ENCODE results near the gene ZP1.
A peak's percentile ranks its signal among the peaks of the same experiment; 100 is the strongest.

ZP1 gene

GRCh38 chr11:60858731-60859464, 8.4 kb upstream of the ZP1 start:
- Histone ChIP-seq H3K4me3 (ENCODE audit: low read length) (no peak overlapping the region), H3K4me2 (ENCODE audit: low read length) (peak overlapping the region; percentile 5; the same call in 1 of the 2 replicates), H4K20me1 (ENCODE audit: control insufficient read depth, insufficient read depth, low read depth, low read length) (no peaks in the 10 kb centered on the region), H3K27me3 (ENCODE audit: control insufficient read depth, low read length) (no peaks in the 10 kb centered on the region; the same call in 1 of the 2 replicates), H3K9me3 (ENCODE audit: control insufficient read depth, insufficient read depth, low read length) (no peaks in the 10 kb centered on the region), H3F3A (ENCODE audit: control insufficient read depth, insufficient read depth) (no peaks in the 10 kb centered on the region), H3K9me2 (replicated peaks; ENCODE audit: control insufficient read depth, low read length) (no peaks in the 10 kb centered on the region), H3K36me3 (ENCODE audit: control insufficient read depth, low read length) (no peaks in the 10 kb centered on the region), H3K4me1 (ENCODE audit: control insufficient read depth, low read length) (peaks cover 13% of the 10 kb centered on the region), H3K27ac (ENCODE audit: low read depth, low read length) (no peak overlapping the region), H3K79me2 (ENCODE audit: control insufficient read depth, low read length) (no peaks in the 10 kb centered on the region)
- no peak for TF ChIP-seq CTCF (IDR thresholded peaks at IDR 0.05; ENCODE audit: low read depth, low read length, poor library complexity, severe bottlenecking)
- no peak for TF ChIP-seq EZH2phosphoT487 (IDR thresholded peaks at IDR 0.05; ENCODE audit: borderline replicate concordance, low read length)

- H3F3A ChIP-seq (ENCODE audit: control insufficient read depth, insufficient read depth), result no peaks in the 10 kb centered on the region
- no peaks in the 10 kb centered on the region for H3K9me3 ChIP-seq (ENCODE audit: control insufficient read depth, insufficient read depth, low read length)
- no peak overlapping the region for H3K27ac ChIP-seq (ENCODE audit: low read depth, low read length)
- no peak overlapping the region for H3K4me2 ChIP-seq (ENCODE audit: low read length)
- no peaks in the 10 kb centered on the region for H3K9me2 ChIP-seq (replicated peaks; ENCODE audit: control insufficient read depth, low read length)
- no peaks in the 10 kb centered on the region for H3K79me2 ChIP-seq (ENCODE audit: control insufficient read depth, low read length)
- H3K36me3 ChIP-seq (ENCODE audit: control insufficient read depth, low read length), result no peaks in the 10 kb centered on the region
- H3K27me3 ChIP-seq (ENCODE audit: control insufficient read depth, low read length), result no peaks in the 10 kb centered on the region; the same call in 1 of the 2 replicates
- H3K4me1 ChIP-seq (ENCODE audit: control insufficient read depth, low read length), result peaks cover 13% of the 10 kb centered on the region
- H3K4me3 ChIP-seq (ENCODE audit: low read length), result no peak overlapping the region
- TF ChIP-seq EZH2phosphoT487 (IDR thresholded peaks at IDR 0.05; ENCODE audit: borderline replicate concordance, low read length) (no peak), CTCF (IDR thresholded peaks at IDR 0.05; ENCODE audit: low read depth, low read length, poor library complexity, severe bottlenecking) (no peak)
- H4K20me1 ChIP-seq (ENCODE audit: control insufficient read depth, insufficient read depth, low read depth, low read length), result no peaks in the 10 kb centered on the region
Measured at GRCh38 chr11:60859616-60860250, 7.6 kb upstream of the ZP1 start.

GRCh38 chr11:60860943-60861342, 6.4 kb upstream of the ZP1 start:
- H3F3A ChIP-seq (ENCODE audit: control insufficient read depth, insufficient read depth), result no peaks in the 10 kb centered on the region
- no peak for TF ChIP-seq CTCF (IDR thresholded peaks at IDR 0.05; ENCODE audit: low read depth, low read length, poor library complexity, severe bottlenecking)
- no peak for TF ChIP-seq EZH2phosphoT487 (IDR thresholded peaks at IDR 0.05; ENCODE audit: borderline replicate concordance, low read length)
- H3K27ac ChIP-seq (ENCODE audit: low read depth, low read length), result no peak overlapping the region
- no peaks in the 10 kb centered on the region for H3K79me2 ChIP-seq (ENCODE audit: control insufficient read depth, low read length)
- H3K4me2 ChIP-seq (ENCODE audit: low read length), result no peak overlapping the region
- H3K27me3 ChIP-seq (ENCODE audit: control insufficient read depth, low read length), result no peaks in the 10 kb centered on the region; the same call in 1 of the 2 replicates
- no peaks in the 10 kb centered on the region for H3K9me2 ChIP-seq (replicated peaks; ENCODE audit: control insufficient read depth, low read length)
- no peaks in the 10 kb centered on the region for H3K36me3 ChIP-seq (ENCODE audit: control insufficient read depth, low read length)
- H3K4me1 ChIP-seq (ENCODE audit: control insufficient read depth, low read length), result peaks cover 11% of the 10 kb centered on the region
- H3K9me3 ChIP-seq (ENCODE audit: control insufficient read depth, insufficient read depth, low read length), result no peaks in the 10 kb centered on the region
- no peak overlapping the region for H3K4me3 ChIP-seq (ENCODE audit: low read length)
- H4K20me1 ChIP-seq (ENCODE audit: control insufficient read depth, insufficient read depth, low read depth, low read length), result no peaks in the 10 kb centered on the region

Measured in DOHH2 (cell line).